SU-DHL-6 (cell line): ENCODE results near the gene NFIB.

Experiments used
- H2AFZ ChIP-seq: fragments of 200-600 bp; sonication (generic); 2 replicates; pipeline ENCODE4 v1.6.1; 2014; ENCODE audit warnings: low read depth, mild to moderate bottlenecking, moderate library complexity, mixed read lengths, antibody characterized with exemption, low read length; ENCODE audit not compliant: severe bottlenecking
- H3F3A ChIP-seq: fragments of 200-600 bp; shearing (Covaris generic); 2 replicates; pipeline ENCODE4 v1.6.0; 2016; ENCODE audit warnings: antibody characterized with exemption, mild to moderate bottlenecking; ENCODE audit not compliant: insufficient read depth
- H3K27ac ChIP-seq: fragments of 200-600 bp; sonication (generic); 2 replicates; pipeline ENCODE4 v1.5.1; 2016; ENCODE audit warnings: low read depth, mild to moderate bottlenecking, low read length, moderate library complexity, mixed read lengths
- H3K27me3 ChIP-seq: fragments of 200-600 bp; sonication (generic), shearing (Covaris generic); 2 replicates; pipeline ENCODE4 v1.6.0; 2014; ENCODE audit warnings: mild to moderate bottlenecking, low read length
- H3K36me3 ChIP-seq: fragments of 200-600 bp; sonication (generic); 2 replicates; pipeline ENCODE4 v1.6.1; 2014; ENCODE audit warnings: mild to moderate bottlenecking, low read length, mixed read lengths
- H3K4me2 ChIP-seq: fragments of 300-600, 200-600 bp; shearing (Covaris generic), sonication (generic); 2 replicates; pipeline ENCODE4 v1.6.0; 2014; ENCODE audit warnings: low read length, low read depth, mild to moderate bottlenecking; ENCODE audit not compliant: poor library complexity, severe bottlenecking
- H3K4me3 ChIP-seq: fragments of 200-600 bp; sonication (generic); 2 replicates; pipeline ENCODE4 v1.5.1; 2014; ENCODE audit warnings: antibody characterized with exemption, low read length, mild to moderate bottlenecking, mixed read lengths; ENCODE audit not compliant: insufficient read depth, poor library complexity, severe bottlenecking
- H3K79me2 ChIP-seq: fragments of 200-600 bp; sonication (generic); 2 replicates; pipeline ENCODE4 v1.6.1; 2014; ENCODE audit warnings: mild to moderate bottlenecking, low read length, moderate library complexity; ENCODE audit not compliant: insufficient read depth
- H3K9ac ChIP-seq: fragments of 200-600 bp; sonication (generic); 2 replicates; pipeline ENCODE4 v1.7.0; 2014; ENCODE audit warnings: mild to moderate bottlenecking, low read length
- H3K9me2 ChIP-seq: fragments of 200-600 bp; sonication (generic); replicated peaks from 2 replicates; pipeline ENCODE4 v1.6.1; 2014; ENCODE audit warnings: low read length; ENCODE audit not compliant: insufficient read depth
- H3K9me3 ChIP-seq: fragments of 200-600 bp; sonication (generic); 2 replicates; pipeline ENCODE4 v1.6.1; 2014; ENCODE audit warnings: low read length, mixed read lengths; ENCODE audit not compliant: insufficient read depth
- H4K20me1 ChIP-seq: fragments of 200-600 bp; sonication (generic); 2 replicates; pipeline ENCODE4 v1.6.1; 2014; ENCODE audit warnings: low read depth, mild to moderate bottlenecking, antibody characterized with exemption, low read length, moderate library complexity, mixed read lengths
- EZH2phosphoT487 ChIP-seq: fragments of 200-600 bp; sonication (generic), shearing (Covaris generic); conservative IDR thresholded peaks from 2 replicates; pipeline ENCODE4 v1.6.1; 2018; ENCODE audit warnings: mild to moderate bottlenecking, antibody characterized with exemption, low read length, moderate library complexity, mixed read lengths
- TF ChIP-seq, protein P1 (sequence below): fragments of 200-600 bp; sonication (generic); IDR thresholded peaks from one replicate; pipeline ENCODE4 v1.5.1; 2017; ENCODE audit warnings: antibody characterized with exemption, mild to moderate bottlenecking, low read length, moderate library complexity; ENCODE audit not compliant: insufficient read depth, poor library complexity, severe bottlenecking

The NFIB gene

DNA sequence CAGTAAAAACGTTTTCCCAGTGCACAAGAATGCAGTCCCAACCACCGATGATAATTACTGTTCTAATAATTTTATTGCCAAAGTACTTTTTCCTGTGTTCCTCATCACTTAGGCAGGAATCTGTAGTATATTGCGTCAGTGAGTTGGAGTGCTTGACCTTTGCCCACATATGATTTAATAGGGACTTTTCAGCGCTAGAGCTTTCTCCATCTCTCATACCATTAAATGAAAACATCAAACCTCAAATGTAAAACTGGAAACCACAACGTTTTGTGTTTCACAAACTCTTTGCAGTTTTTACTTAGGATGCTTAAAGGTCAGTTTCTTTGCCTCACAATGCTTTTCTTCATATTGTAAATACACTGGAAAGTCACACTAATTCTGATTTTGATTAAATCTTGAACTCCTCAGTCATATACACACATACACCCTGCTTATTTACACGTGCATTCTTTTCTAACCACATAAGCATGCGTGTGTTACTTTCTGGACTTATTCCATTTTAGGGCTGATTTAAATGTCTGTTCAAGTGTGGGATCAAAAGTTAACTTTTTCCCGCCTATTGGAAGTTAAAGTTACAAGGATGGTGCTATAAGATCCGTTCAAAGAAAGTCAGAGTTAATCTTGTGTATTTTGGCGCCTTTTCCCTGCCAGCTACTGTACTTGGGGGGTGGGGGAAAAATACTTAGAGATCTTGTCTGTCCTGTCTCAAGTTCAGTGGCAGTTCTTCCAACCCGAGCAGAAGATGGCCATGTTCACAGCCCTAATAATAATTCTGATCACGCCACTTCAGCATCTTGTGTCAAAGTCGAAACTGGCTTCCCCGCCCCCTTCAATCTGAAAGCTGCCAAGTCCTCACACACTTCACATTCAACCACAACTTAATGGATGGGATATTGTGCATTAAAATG is 6.6 kb upstream of the NFIB start:
- H3K4me3 ChIP-seq, result no peak overlapping the region
- H3K27ac ChIP-seq, result no peak overlapping the region

DNA sequence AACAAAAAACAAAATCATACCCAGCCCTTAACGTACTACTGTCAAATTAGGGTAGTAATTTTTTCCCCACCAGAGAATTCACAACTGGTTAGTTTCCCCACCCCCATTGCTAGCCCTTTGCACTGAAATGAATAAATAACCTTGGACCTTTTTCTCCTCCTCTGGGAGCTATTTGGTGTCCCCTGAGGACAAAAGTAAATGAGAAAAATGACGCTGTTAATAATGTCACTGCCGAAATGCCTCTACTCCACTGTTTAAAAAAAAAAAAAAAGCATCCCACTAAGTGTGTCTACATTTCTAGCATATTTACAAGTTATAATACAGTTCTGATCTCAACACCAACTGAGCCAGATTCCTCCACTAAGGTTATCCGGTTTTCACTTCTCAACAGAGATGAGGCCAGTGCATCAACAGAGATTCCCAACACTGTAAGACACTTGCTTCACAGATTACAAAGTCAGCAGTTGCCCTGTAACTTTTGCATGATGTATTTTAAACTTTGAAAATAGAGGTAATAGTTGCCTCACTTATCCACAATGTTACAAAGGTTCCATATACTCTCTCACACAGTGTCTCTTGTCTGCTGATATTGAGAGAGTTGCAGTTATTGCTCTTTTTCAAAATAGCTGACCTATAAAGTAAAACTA is 5.1 kb upstream of the NFIB start:
- no peak overlapping the region for H3K27ac ChIP-seq
- H3K9me3 ChIP-seq, result no peaks in the 10 kb centered on the region
- H3K36me3 ChIP-seq, result no peaks in the 10 kb centered on the region
- H3K4me2 ChIP-seq, result no peak overlapping the region
- 0 out of 2 replicates have a peak, but pooled peaks cover 7% of the 10 kb centered on the region for H3F3A ChIP-seq
- H3K79me2 ChIP-seq, result no peaks in the 10 kb centered on the region
- no peak overlapping the region for H3K9ac ChIP-seq
- no peaks in the 10 kb centered on the region for H3K27me3 ChIP-seq
- no peaks in the 10 kb centered on the region for H3K9me2 ChIP-seq
- TF ChIP-seq, protein P1, sequence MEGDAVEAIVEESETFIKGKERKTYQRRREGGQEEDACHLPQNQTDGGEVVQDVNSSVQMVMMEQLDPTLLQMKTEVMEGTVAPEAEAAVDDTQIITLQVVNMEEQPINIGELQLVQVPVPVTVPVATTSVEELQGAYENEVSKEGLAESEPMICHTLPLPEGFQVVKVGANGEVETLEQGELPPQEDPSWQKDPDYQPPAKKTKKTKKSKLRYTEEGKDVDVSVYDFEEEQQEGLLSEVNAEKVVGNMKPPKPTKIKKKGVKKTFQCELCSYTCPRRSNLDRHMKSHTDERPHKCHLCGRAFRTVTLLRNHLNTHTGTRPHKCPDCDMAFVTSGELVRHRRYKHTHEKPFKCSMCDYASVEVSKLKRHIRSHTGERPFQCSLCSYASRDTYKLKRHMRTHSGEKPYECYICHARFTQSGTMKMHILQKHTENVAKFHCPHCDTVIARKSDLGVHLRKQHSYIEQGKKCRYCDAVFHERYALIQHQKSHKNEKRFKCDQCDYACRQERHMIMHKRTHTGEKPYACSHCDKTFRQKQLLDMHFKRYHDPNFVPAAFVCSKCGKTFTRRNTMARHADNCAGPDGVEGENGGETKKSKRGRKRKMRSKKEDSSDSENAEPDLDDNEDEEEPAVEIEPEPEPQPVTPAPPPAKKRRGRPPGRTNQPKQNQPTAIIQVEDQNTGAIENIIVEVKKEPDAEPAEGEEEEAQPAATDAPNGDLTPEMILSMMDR, result no peak
- no peak for TF ChIP-seq EZH2phosphoT487
- H4K20me1 ChIP-seq, result no peaks in the 10 kb centered on the region
- no peak overlapping the region for H2AFZ ChIP-seq
- H3K4me3 ChIP-seq, result no peak overlapping the region

More for the DNA sequence above, 6.6 kb upstream of the NFIB start:
- Histone ChIP-seq H3F3A (peaks cover 10% of the 10 kb centered on the region; the same call in 1 of the 2 replicates), H2AFZ (no peak overlapping the region), H3K9me3 (no peaks in the 10 kb centered on the region), H3K36me3 (no peaks in the 10 kb centered on the region), H3K4me2 (no peak overlapping the region), H3K9ac (no peak overlapping the region), H3K27me3 (no peaks in the 10 kb centered on the region), H3K9me2 (no peaks in the 10 kb centered on the region), H3K79me2 (no peaks in the 10 kb centered on the region), H4K20me1 (no peaks in the 10 kb centered on the region)
- no peak for TF ChIP-seq EZH2phosphoT487
- TF ChIP-seq, protein P1, result no peak

DNA sequence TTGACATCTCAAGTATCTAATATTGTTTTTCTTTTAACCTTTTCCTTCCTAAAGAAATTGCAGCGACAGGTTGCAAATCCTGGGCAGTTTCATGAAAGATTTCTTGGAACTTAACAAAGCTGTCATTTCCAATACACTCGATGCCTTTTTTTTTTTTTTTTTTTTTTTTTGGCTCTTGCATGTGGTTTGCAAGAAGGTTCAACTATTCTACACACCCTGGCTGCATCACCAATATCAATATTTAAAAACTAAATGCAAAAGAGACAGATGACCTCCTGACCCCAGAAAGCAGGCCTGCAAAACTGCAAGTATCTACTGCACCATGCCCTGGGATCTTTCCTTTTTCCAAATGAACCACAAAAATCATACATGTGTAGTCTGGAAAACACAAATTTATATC is 4.4 kb upstream of the NFIB start:
- Histone ChIP-seq H3K27ac (no peak overlapping the region), H3K36me3 (no peaks in the 10 kb centered on the region), H3K9me2 (no peaks in the 10 kb centered on the region), H3K27me3 (no peaks in the 10 kb centered on the region), H3K4me3 (no peak overlapping the region), H3K4me2 (no peak overlapping the region), H3F3A (0 out of 2 replicates have a peak, but pooled peaks cover 7% of the 10 kb centered on the region), H3K79me2 (no peaks in the 10 kb centered on the region), H3K9ac (no peak overlapping the region), H4K20me1 (no peaks in the 10 kb centered on the region), H2AFZ (no peak overlapping the region), H3K9me3 (no peaks in the 10 kb centered on the region)
- TF ChIP-seq EZH2phosphoT487, result no peak
- TF ChIP-seq, protein P1, result no peak
